ENCODE data around the gene PLPPR2.

PLPPR2 gene

GRCh38 chr19:11379857-11380350 is 24.7 kb downstream of the PLPPR2 start:
- H3K4me3 ChIP-seq (ENCODE audit: low read length): no peak overlapping the region
- no peak for TF ChIP-seq CTCF (IDR thresholded peaks at IDR 0.05; ENCODE audit: insufficient read depth, low read depth, low read length, missing control alignments)
- no peak for DNase-seq (ENCODE audit: low read depth)

GRCh38 chr19:11380653-11381537 is 25.7 kb downstream of the PLPPR2 start:
- DNase-seq (ENCODE audit: low read depth): peak; percentile 98
- peak overlapping the region; percentile 53 for H3K4me3 ChIP-seq (ENCODE audit: low read length)
- TF ChIP-seq CTCF (IDR thresholded peaks at IDR 0.05; ENCODE audit: insufficient read depth, low read depth, low read length, missing control alignments): peak; percentile 62

DNA sequence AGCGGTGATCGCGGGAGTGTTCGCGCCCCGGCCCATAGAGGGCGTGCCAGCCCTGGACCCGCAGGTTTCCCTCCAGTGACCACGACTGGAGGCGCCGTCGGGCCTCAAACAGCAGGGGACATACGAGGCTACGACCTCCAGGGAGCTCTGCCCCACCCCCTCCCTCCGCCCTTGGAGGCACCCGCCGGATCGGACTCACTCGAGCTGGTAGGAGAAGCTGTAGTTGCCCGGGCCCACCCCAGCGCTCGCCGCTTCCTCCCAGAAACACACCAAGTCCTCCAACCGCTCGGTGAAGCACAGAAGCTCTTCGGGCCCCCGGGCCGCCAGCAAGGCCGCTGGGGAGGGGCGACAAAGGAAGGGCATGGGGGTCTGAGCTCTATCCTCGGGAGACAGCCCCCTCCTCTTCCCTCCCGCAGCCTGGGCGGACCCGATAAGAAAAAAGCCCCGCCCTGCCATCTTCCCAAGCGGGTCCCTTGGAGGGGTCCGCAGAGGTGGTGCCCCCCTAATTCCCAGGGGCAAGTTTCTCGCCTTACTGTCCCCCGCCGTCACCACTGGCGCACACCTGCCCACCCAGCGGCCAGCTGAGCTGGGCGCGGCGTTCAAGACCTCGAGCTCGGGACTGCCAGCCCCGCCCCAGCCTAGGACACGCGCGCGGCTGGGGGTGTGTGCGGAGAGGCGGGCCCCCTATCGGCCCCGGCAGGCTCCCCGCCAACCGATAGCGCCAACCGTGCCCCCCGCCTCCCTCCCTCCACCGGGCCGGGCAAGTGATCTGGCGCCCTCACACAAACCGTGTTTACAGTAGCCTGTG is 27.9 kb downstream of the PLPPR2 start:
- DNase-seq (ENCODE audit: low read depth): peak; percentile 30
- peak overlapping the region; percentile 11 for H3K4me3 ChIP-seq (ENCODE audit: low read length)
- peak; percentile 67 for TF ChIP-seq CTCF (IDR thresholded peaks at IDR 0.05; ENCODE audit: insufficient read depth, low read depth, low read length, missing control alignments)

GRCh38 chr19:11383706-11384048 is 28.4 kb downstream of the PLPPR2 start:
- no peak overlapping the region for H3K4me3 ChIP-seq (ENCODE audit: low read length)
- TF ChIP-seq CTCF (IDR thresholded peaks at IDR 0.05; ENCODE audit: insufficient read depth, low read depth, low read length, missing control alignments): no peak
- no peak for DNase-seq (ENCODE audit: low read depth)

- no peak for DNase-seq (ENCODE audit: low read depth)
- no peak overlapping the region for H3K4me3 ChIP-seq (ENCODE audit: low read length)
- no peak for TF ChIP-seq CTCF (IDR thresholded peaks at IDR 0.05; ENCODE audit: insufficient read depth, low read depth, low read length, missing control alignments)
Observed at GRCh38 chr19:11384778-11385129, 29.5 kb downstream of the PLPPR2 start.

- no peak for TF ChIP-seq CTCF (IDR thresholded peaks at IDR 0.05; ENCODE audit: insufficient read depth, low read depth, low read length, missing control alignments)
- no peak for DNase-seq (ENCODE audit: low read depth)
- H3K4me3 ChIP-seq (ENCODE audit: low read length): no peak overlapping the region
Observed at GRCh38 chr19:11387162-11388034, 32.2 kb downstream of the PLPPR2 start.

Data from epithelial cell of esophagus (primary cell).